Measurements from ENCODE around the gene GPRIN1.
A peak's percentile ranks its signal among the peaks of the same experiment; 100 is the strongest.

GPRIN1 gene

DNA sequence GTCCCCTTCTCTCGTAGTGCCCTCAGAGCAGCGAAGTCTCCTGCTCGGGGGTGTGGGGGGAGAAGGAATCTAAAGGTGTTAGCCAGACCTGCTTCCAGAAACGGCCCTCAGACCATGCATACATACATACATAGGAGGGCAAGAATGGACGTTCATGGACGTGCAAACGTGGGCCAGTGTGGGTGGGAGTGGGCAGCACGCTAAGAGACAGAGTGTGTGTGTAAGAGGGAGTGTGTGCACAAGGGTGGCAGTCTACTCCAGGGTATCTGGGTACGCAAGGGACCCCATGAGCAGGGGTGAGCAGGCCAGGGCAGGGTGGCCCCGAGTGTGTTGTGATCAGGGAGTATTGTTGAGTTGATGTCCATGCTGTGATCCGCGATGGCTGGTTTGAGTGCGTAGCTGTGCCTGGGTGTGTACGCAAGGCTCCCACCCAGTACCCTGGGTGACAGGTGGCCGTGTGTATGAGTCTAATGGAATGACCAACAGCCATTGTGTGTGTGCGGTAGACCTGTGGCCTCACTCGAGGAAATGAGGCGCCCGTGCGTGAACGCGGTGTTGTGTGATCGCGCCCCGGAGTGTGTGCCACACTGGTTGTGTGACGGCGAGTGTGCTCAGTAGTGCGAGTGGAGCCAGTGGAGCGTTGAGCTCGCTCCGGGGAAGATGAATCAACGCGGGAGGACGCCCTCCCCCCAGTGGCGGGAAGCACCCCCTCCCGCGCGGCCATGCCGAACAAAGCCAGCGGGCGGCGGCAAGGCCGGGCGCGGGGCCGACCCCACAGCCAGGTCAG is 826 bp downstream of the GPRIN1 start:
- H2AFZ ChIP-seq (ENCODE audit: low read depth, low read length, severe bottlenecking) = no peak overlapping the region
- H3K4me2 ChIP-seq (ENCODE audit: low read depth, low read length, poor library complexity, severe bottlenecking) = peak overlapping the region; percentile 51
- no peak overlapping the region for H3K27ac ChIP-seq (ENCODE audit: low read depth, low read length)
- H3K9me2 ChIP-seq (replicated peaks; ENCODE audit: insufficient read depth, low read length) = no peaks in the 10 kb centered on the region
- no peaks in the 10 kb centered on the region for H3K9me3 ChIP-seq (ENCODE audit: insufficient read depth, low read length)
- TF ChIP-seq, protein P1, sequence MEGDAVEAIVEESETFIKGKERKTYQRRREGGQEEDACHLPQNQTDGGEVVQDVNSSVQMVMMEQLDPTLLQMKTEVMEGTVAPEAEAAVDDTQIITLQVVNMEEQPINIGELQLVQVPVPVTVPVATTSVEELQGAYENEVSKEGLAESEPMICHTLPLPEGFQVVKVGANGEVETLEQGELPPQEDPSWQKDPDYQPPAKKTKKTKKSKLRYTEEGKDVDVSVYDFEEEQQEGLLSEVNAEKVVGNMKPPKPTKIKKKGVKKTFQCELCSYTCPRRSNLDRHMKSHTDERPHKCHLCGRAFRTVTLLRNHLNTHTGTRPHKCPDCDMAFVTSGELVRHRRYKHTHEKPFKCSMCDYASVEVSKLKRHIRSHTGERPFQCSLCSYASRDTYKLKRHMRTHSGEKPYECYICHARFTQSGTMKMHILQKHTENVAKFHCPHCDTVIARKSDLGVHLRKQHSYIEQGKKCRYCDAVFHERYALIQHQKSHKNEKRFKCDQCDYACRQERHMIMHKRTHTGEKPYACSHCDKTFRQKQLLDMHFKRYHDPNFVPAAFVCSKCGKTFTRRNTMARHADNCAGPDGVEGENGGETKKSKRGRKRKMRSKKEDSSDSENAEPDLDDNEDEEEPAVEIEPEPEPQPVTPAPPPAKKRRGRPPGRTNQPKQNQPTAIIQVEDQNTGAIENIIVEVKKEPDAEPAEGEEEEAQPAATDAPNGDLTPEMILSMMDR (IDR thresholded peaks at IDR 0.05; ENCODE audit: insufficient read depth, low read length, poor library complexity, severe bottlenecking) = no peak
- no peak for TF ChIP-seq EZH2phosphoT487 (conservative IDR thresholded peaks at IDR 0.05; ENCODE audit: low read length)
- no peaks in the 10 kb centered on the region for H3K27me3 ChIP-seq (ENCODE audit: low read length)
- H4K20me1 ChIP-seq (ENCODE audit: low read depth, low read length) = no peaks in the 10 kb centered on the region
- no peaks in the 10 kb centered on the region for H3K36me3 ChIP-seq (ENCODE audit: low read length)
- H3K4me3 ChIP-seq (ENCODE audit: insufficient read depth, low read length, poor library complexity, severe bottlenecking) = peak overlapping the region; percentile 78
- H3K9ac ChIP-seq (ENCODE audit: low read length) = peak overlapping the region; percentile 67
- no peaks in the 10 kb centered on the region for H3K79me2 ChIP-seq (ENCODE audit: insufficient read depth, low read length)
- 0 out of 2 replicates have a peak, but pooled peaks cover 3% of the 10 kb centered on the region for H3F3A ChIP-seq (ENCODE audit: insufficient read depth)

- no peaks in the 10 kb centered on the region for H3K9me2 ChIP-seq (replicated peaks; ENCODE audit: insufficient read depth, low read length)
- H3K27ac ChIP-seq (ENCODE audit: low read depth, low read length) = no peak overlapping the region
- no peak overlapping the region for H3K4me3 ChIP-seq (ENCODE audit: insufficient read depth, low read length, poor library complexity, severe bottlenecking)
- H3F3A ChIP-seq (ENCODE audit: insufficient read depth) = 0 out of 2 replicates have a peak, but pooled peaks cover 3% of the 10 kb centered on the region
- TF ChIP-seq, protein P1 (IDR thresholded peaks at IDR 0.05; ENCODE audit: insufficient read depth, low read length, poor library complexity, severe bottlenecking) = no peak
- no peak for TF ChIP-seq EZH2phosphoT487 (conservative IDR thresholded peaks at IDR 0.05; ENCODE audit: low read length)
- no peak overlapping the region for H2AFZ ChIP-seq (ENCODE audit: low read depth, low read length, severe bottlenecking)
- no peaks in the 10 kb centered on the region for H3K36me3 ChIP-seq (ENCODE audit: low read length)
- no peaks in the 10 kb centered on the region for H3K27me3 ChIP-seq (ENCODE audit: low read length)
- H3K9me3 ChIP-seq (ENCODE audit: insufficient read depth, low read length) = no peaks in the 10 kb centered on the region
- no peak overlapping the region for H3K4me2 ChIP-seq (ENCODE audit: low read depth, low read length, poor library complexity, severe bottlenecking)
- no peaks in the 10 kb centered on the region for H3K79me2 ChIP-seq (ENCODE audit: insufficient read depth, low read length)
- H3K9ac ChIP-seq (ENCODE audit: low read length) = no peak overlapping the region
- H4K20me1 ChIP-seq (ENCODE audit: low read depth, low read length) = no peaks in the 10 kb centered on the region
These were observed 1.7 kb downstream of the GPRIN1 start for GRCh38 chr5:176608142-176608705.

- Histone ChIP-seq H3K4me2 (ENCODE audit: low read depth, low read length, poor library complexity, severe bottlenecking) (no peak overlapping the region), H3K36me3 (ENCODE audit: low read length) (no peaks in the 10 kb centered on the region), H3K27ac (ENCODE audit: low read depth, low read length) (no peak overlapping the region), H3K4me3 (ENCODE audit: insufficient read depth, low read length, poor library complexity, severe bottlenecking) (no peak overlapping the region), H4K20me1 (ENCODE audit: low read depth, low read length) (no peaks in the 10 kb centered on the region), H3K9ac (ENCODE audit: low read length) (no peak overlapping the region), H3F3A (ENCODE audit: insufficient read depth) (0 out of 2 replicates have a peak, but pooled peaks cover 3% of the 10 kb centered on the region), H3K9me2 (replicated peaks; ENCODE audit: insufficient read depth, low read length) (no peaks in the 10 kb centered on the region), H3K27me3 (ENCODE audit: low read length) (no peaks in the 10 kb centered on the region), H3K79me2 (ENCODE audit: insufficient read depth, low read length) (no peaks in the 10 kb centered on the region), H3K9me3 (ENCODE audit: insufficient read depth, low read length) (no peaks in the 10 kb centered on the region), H2AFZ (ENCODE audit: low read depth, low read length, severe bottlenecking) (no peak overlapping the region)
- TF ChIP-seq, protein P1 (IDR thresholded peaks at IDR 0.05; ENCODE audit: insufficient read depth, low read length, poor library complexity, severe bottlenecking) = no peak
- no peak for TF ChIP-seq EZH2phosphoT487 (conservative IDR thresholded peaks at IDR 0.05; ENCODE audit: low read length)
These were observed 3.1 kb downstream of the GPRIN1 start for GRCh38 chr5:176606875-176607274.

Data from SU-DHL-6 (cell line).